H1 (cell line): ENCODE data around the gene ELP5. TPM values are rescaled to one million over a fixed set of nuclear protein-coding genes. Genes with fewer than 3 reads are reported as not detected.

Experiments
- CTCF ChIA-PET: fragments of 300-600 bp; sonication (Branson Sonifier 250); formaldehyde crosslinking; loops from one replicate; lab custom pipeline; 2021; ENCODE audit not compliant: partially characterized antibody; lab: Charles Lee
- POLR2A ChIA-PET: fragments of 300-600 bp; sonication (Branson Sonifier 250); formaldehyde crosslinking; loops from one replicate; lab custom pipeline; 2021; ENCODE audit warnings: inconsistent platforms; ENCODE audit not compliant: partially characterized antibody; lab: Charles Lee
- DNase-seq, 2 experiments: peaks; one replicate each; pipeline versions ENCODE4 v3.0.0 to v3.0.0-alpha.2; 2010 to 2022; ENCODE audit warnings: low spot score in 2 of 2, low read depth in 1 of 2, mixed read lengths in 1 of 2
- FAIRE-seq: peaks from 2 replicates; lab custom pipeline; 2011; peaks lifted over from hg19 to GRCh38; lab: Jason Lieb, UNC
- H2AFZ ChIP-seq: 2 replicates; pipeline ENCODE4 v1.8.1; 2012; ENCODE audit warnings: low read length, inconsistent platforms
- H2AK5ac ChIP-seq: 2 replicates; pipeline ENCODE4 v1.6.1; 2013; ENCODE audit warnings: low read depth, low read length
- H2BK120ac ChIP-seq: replicated peaks from 2 replicates; pipeline ENCODE3; 2013; ENCODE audit warnings: low read depth, low read length, inconsistent platforms
- H2BK12ac ChIP-seq: 2 replicates; pipeline ENCODE4 v1.6.1; 2013; ENCODE audit warnings: low read depth, low read length
- H2BK15ac ChIP-seq: 2 replicates; pipeline ENCODE4 v1.6.1; 2013; ENCODE audit warnings: low read length
- H2BK20ac ChIP-seq: 2 replicates; pipeline ENCODE4 v1.6.1; 2013; ENCODE audit warnings: low read length
- H2BK5ac ChIP-seq: 2 replicates; pipeline ENCODE4 v1.6.1; 2013; ENCODE audit warnings: low read depth, low read length
- H3K14ac ChIP-seq: 2 replicates; pipeline ENCODE4 v1.6.1; 2013; ENCODE audit warnings: inconsistent platforms; ENCODE audit not compliant: insufficient read length
- H3K18ac ChIP-seq: 2 replicates; pipeline ENCODE4 v1.6.1; 2013; ENCODE audit warnings: low read length; ENCODE audit errors: extremely low read depth
- H3K23ac ChIP-seq: 2 replicates; pipeline ENCODE4 v1.6.1; 2013; ENCODE audit warnings: inconsistent platforms; ENCODE audit not compliant: insufficient read length
- H3K23me2 ChIP-seq: 2 replicates; pipeline ENCODE4 v1.6.1; 2013; ENCODE audit warnings: low read depth, low read length
- H3K27ac ChIP-seq: 2 replicates; pipeline ENCODE4 v1.6.1; 2011; ENCODE audit warnings: low read depth, low read length, inconsistent platforms
- H3K27me3 ChIP-seq, 4 experiments: replicated peaks in 1 of 4; 1 replicate in 1 of 4; 2 replicates in 3 of 4; pipeline versions ENCODE4 v1.6.1 to v1.8.1; 2011 to 2013; ENCODE audit warnings: low read length in 3 of 4, mild to moderate bottlenecking in 3 of 4, inconsistent platforms in 2 of 4, mixed read lengths in 2 of 4, moderate library complexity in 1 of 4; ENCODE audit not compliant: control insufficient read depth in 3 of 4, insufficient read depth in 3 of 4; ENCODE audit errors: extremely low read depth in 1 of 4
- H3K36me3 ChIP-seq, 4 experiments: 2 replicates each; pipeline versions ENCODE4 v1.6.1 to v1.8.1; 2011 to 2013; ENCODE audit warnings: mild to moderate bottlenecking in 4 of 4, low read length in 3 of 4, moderate library complexity in 2 of 4, control low read depth in 1 of 4, inconsistent platforms in 1 of 4; ENCODE audit not compliant: insufficient read depth in 4 of 4, control insufficient read depth in 2 of 4
- H3K4ac ChIP-seq: replicated peaks from 2 replicates; pipeline ENCODE3; 2013; ENCODE audit warnings: low read length, low read depth, mixed read lengths, inconsistent platforms; ENCODE audit not compliant: insufficient read length
- H3K4me1 ChIP-seq, 4 experiments: replicated peaks in 1 of 4; 1 replicate in 1 of 4; 2 replicates in 3 of 4; pipeline versions ENCODE4 v1.6.1 to v1.8.1; 2011 to 2013; ENCODE audit warnings: low read length in 3 of 4, inconsistent platforms in 2 of 4, mixed read lengths in 1 of 4; ENCODE audit not compliant: insufficient read depth in 4 of 4, control insufficient read depth in 3 of 4
- H3K4me2 ChIP-seq, 2 experiments: 2 replicates each; pipeline versions ENCODE4 v1.6.1 to v1.8.1; 2011 to 2013; ENCODE audit warnings: low read depth in 2 of 2, low read length in 2 of 2, control low read depth in 1 of 2, inconsistent platforms in 1 of 2, mild to moderate bottlenecking in 1 of 2; ENCODE audit not compliant: insufficient read depth in 1 of 2
- H3K4me3 ChIP-seq, 4 experiments: fragments of 200-600, 300-600 bp in 1 of 4; sonication (generic), shearing (Covaris generic), sonication (Bioruptor Twin) in 1 of 4; 2 replicates each; pipeline versions ENCODE4 v1.5.1 to v1.8.1; 2011 to 2016; ENCODE audit warnings: low read length in 4 of 4, low read depth in 3 of 4, control low read depth in 2 of 4, inconsistent platforms in 2 of 4, mild to moderate bottlenecking in 2 of 4, mixed read lengths in 1 of 4, moderate library complexity in 1 of 4; ENCODE audit not compliant: insufficient read depth in 2 of 4; ENCODE audit errors: extremely low read depth in 1 of 4
- H3K56ac ChIP-seq: replicated peaks from 2 replicates; pipeline ENCODE3; 2013; ENCODE audit warnings: low read depth, mild to moderate bottlenecking, mixed read lengths, low read length, inconsistent platforms; ENCODE audit not compliant: insufficient read length
- H3K79me1 ChIP-seq: 2 replicates; pipeline ENCODE4 v1.6.1; 2013; ENCODE audit warnings: low read depth, low read length, control low read depth
- H3K79me2 ChIP-seq, 2 experiments: 2 replicates each; pipeline versions ENCODE4 v1.6.1 to v1.8.1; 2012 to 2013; ENCODE audit warnings: low read length in 2 of 2, mild to moderate bottlenecking in 2 of 2, inconsistent platforms in 1 of 2; ENCODE audit not compliant: insufficient read depth in 2 of 2, control insufficient read depth in 1 of 2
- H3K9ac ChIP-seq, 4 experiments: replicated peaks in 1 of 4; 1 replicate in 1 of 4; 2 replicates in 3 of 4; pipeline versions ENCODE4 v1.6.1 to v1.8.1; 2011 to 2013; ENCODE audit warnings: low read depth in 3 of 4, low read length in 3 of 4, control low read depth in 2 of 4, mild to moderate bottlenecking in 2 of 4, moderate library complexity in 2 of 4, inconsistent platforms in 1 of 4; ENCODE audit errors: extremely low read depth in 1 of 4
- H3K9me3 ChIP-seq, 2 experiments: 2 replicates each; pipeline versions ENCODE4 v1.6.1 to v1.8.1; 2012 to 2013; ENCODE audit warnings: mild to moderate bottlenecking in 2 of 2, moderate library complexity in 2 of 2, control low read depth in 1 of 2, inconsistent platforms in 1 of 2, low read depth in 1 of 2, low read length in 1 of 2, mixed read lengths in 1 of 2; ENCODE audit not compliant: insufficient read depth in 2 of 2
- H4K20me1 ChIP-seq, 2 experiments: replicated peaks in 1 of 2; 2 replicates each; pipeline versions ENCODE3 to v1.8.1; 2011 to 2013; ENCODE audit warnings: inconsistent platforms in 2 of 2, low read length in 2 of 2, mild to moderate bottlenecking in 1 of 2; ENCODE audit not compliant: insufficient read depth in 2 of 2, control insufficient read depth in 1 of 2
- H4K5ac ChIP-seq: 2 replicates; pipeline ENCODE4 v1.6.1; 2013; ENCODE audit warnings: low read length, low read depth, mixed read lengths, inconsistent platforms; ENCODE audit not compliant: insufficient read length
- H4K8ac ChIP-seq: 2 replicates; pipeline ENCODE4 v1.8.0; 2013; ENCODE audit warnings: mild to moderate bottlenecking, moderate library complexity, low read length, inconsistent platforms; ENCODE audit not compliant: insufficient read depth; ENCODE audit errors: extremely low read depth
- H4K91ac ChIP-seq: replicated peaks from 2 replicates; pipeline ENCODE3; 2013; ENCODE audit warnings: low read length, mixed read lengths, inconsistent platforms; ENCODE audit not compliant: insufficient read length
- RNF2 ChIP-seq: fragments of 200-900, 300-1000 bp; sonication (generic); IDR thresholded peaks from 2 replicates; pipeline ENCODE4 v1.7.1; 2016; ENCODE audit warnings: borderline replicate concordance, low read depth, mild to moderate bottlenecking, antibody characterized with exemption, low read length; ENCODE audit not compliant: poor library complexity, severe bottlenecking; ENCODE audit errors: missing control alignments
- WGBS, 2 experiments: shearing (Covaris generic) in 1 of 2; methylation state at CpG; one replicate each; pipeline versions ENCODE4 v1.1.6 to v1.1.7; 2013 to 2015; ENCODE audit warnings: low lambda C conversion rate in 2 of 2, mixed read lengths in 2 of 2, inconsistent platforms in 1 of 2, low coverage in 1 of 2, missing lambda C conversion rate in 1 of 2; ENCODE audit not compliant: insufficient replicate concordance in 2 of 2, insufficient coverage in 1 of 2, insufficient read length in 1 of 2; ENCODE audit errors: extremely low coverage in 1 of 2, missing lambda C conversion rate in 1 of 2; 5-methylcytosine and 5-hydroxymethylcytosine counted together
- polyA plus RNA-seq, 7 experiments: library from polyadenylated mRNA; depleted of rRNA in 3 of 7; stranded (reverse) in 5 of 7; unstranded in 2 of 7; fragments of >200 nt in 5 of 7; fragments of 200-250 nt in 2 of 7; gene quantifications; 1 replicate in 5 of 7; 2 replicates in 1 of 7; 4 replicates in 1 of 7; pipeline versions ENCODE4 v1.2.1 to v1.2.3, GENCODE V29; 2011 to 2013; ENCODE audit warnings: missing spikeins in 2 of 7, mixed read lengths in 2 of 7
- total RNA-seq: library from RNA; stranded (reverse); fragmentation: NEBNext Ultra II Directional; extraction: Animal tissue kit (Norgen Biotek cat#: 25700); gene quantifications from 2 replicates; pipeline ENCODE4 v1.2.1, GENCODE V29; 2021

ELP5 gene
- total and polyA plus RNA-seq, 2 of the 8 experiments (the other 6 are each of a cell fraction or from before 2014, with no cell fraction given) = 75.4 to 107 TPM

GRCh38 chr17:7229504-7229903, 22.5 kb upstream of the ELP5 start:
- FAIRE-seq = no peak
- Histone ChIP-seq H2BK20ac (no peak overlapping the region), H2BK120ac (no peak overlapping the region), H3K27me3 (no peaks in the 10 kb centered on the region), H3K4me3 (no peak overlapping the region), H3K4ac (no peak overlapping the region), H3K9me3 (no peaks in the 10 kb centered on the region), H4K8ac (no peak overlapping the region), H3K18ac (no peak overlapping the region), H3K36me3 (peaks cover 13 to 51% (median 42%) of the 10 kb centered on the region in 4 experiments), H4K91ac (no peak overlapping the region), H3K4me2 (no peak overlapping the region), H3K23me2 (no peaks in the 10 kb centered on the region), H3K27ac (no peak overlapping the region), H3K4me1 (no peaks in the 10 kb centered on the region; a peak in 1 of 7 replicates), H3K9ac (no peak overlapping the region), H4K5ac (no peak overlapping the region), H3K56ac (no peak overlapping the region), H2BK12ac (no peak overlapping the region), H2AK5ac (no peak overlapping the region), H3K79me2 (peaks cover 13 to 40% of the 10 kb centered on the region in 2 experiments), H3K14ac (no peak overlapping the region)
- POLR2A ChIA-PET = interaction anchor here (1.1 to 19.7 kb wide), 2 partner anchors 7 to 10 kb away, joined by 3 to 386 read pairs; partner anchors contain the start of genes ACADVL, DLG4 and PHF23
- WGBS, 2 experiments = 93% methylated on average over 15 of the region's 19 CpGs; no CpG with 5 or more reads in 1 of the 2 experiments
- no peak for DNase-seq
- no peak for TF ChIP-seq RNF2
- TF ChIP-seq, all 59 proteins: peak for 0
- H3K79me1 ChIP-seq = peaks cover 10% of the 10 kb centered on the region
- no peak overlapping the region for H2BK5ac ChIP-seq
- no peak overlapping the region for H3K23ac ChIP-seq
- H2BK15ac ChIP-seq = no peak overlapping the region
- peaks cover 14 to 35% of the 10 kb centered on the region in 2 experiments for H4K20me1 ChIP-seq
- no peak overlapping the region for H2AFZ ChIP-seq
- CTCF ChIA-PET = interaction anchor here (4.0 kb wide), 1 partner anchor 9 kb away, joined by 24 read pairs; the partner anchor contains the start of genes ACADVL and DLG4
